Right renal cortex interstitium (tissue), 3 donors: ENCODE results near the gene BUB1B. TPM values are rescaled to one million over a fixed set of nuclear protein-coding genes. Genes with fewer than 3 reads are reported as not detected.

ENCODE experiments used
- DNase-seq, 3 donors: peaks; one replicate each; pipeline ENCODE4 v3.0.0-alpha.2; 2013; ENCODE audit warnings: low read depth in 3 of 3, low spot score in 2 of 3
- polyA plus RNA-seq, 3 donors: library from polyadenylated mRNA; unstranded; fragments of 120-200 nt; gene quantifications; one replicate each; pipeline ENCODE4 v1.2.1, GENCODE V29; 2013; ENCODE audit not compliant: insufficient read length in 3 of 3

BUB1B gene
- polyA plus RNA-seq, 3 donors: 27.7 to 33.0 (median 29.5) TPM

DNA sequence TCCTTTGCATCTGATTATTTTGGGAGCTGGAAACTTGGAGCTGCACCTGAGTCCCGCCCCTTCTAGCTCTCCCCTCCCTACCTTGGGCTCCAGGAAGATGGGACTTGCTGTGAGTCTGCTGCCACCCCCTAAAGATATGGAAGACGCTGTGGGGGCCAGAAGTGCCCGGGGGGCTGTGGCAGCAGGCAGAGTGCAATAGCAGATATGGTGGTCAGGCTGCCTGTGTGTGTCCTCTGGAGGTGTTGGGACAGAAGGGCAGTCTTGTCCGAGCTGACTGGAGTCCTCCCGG, 78.5 kb downstream of the BUB1B start:
- no peak for DNase-seq

DNA sequence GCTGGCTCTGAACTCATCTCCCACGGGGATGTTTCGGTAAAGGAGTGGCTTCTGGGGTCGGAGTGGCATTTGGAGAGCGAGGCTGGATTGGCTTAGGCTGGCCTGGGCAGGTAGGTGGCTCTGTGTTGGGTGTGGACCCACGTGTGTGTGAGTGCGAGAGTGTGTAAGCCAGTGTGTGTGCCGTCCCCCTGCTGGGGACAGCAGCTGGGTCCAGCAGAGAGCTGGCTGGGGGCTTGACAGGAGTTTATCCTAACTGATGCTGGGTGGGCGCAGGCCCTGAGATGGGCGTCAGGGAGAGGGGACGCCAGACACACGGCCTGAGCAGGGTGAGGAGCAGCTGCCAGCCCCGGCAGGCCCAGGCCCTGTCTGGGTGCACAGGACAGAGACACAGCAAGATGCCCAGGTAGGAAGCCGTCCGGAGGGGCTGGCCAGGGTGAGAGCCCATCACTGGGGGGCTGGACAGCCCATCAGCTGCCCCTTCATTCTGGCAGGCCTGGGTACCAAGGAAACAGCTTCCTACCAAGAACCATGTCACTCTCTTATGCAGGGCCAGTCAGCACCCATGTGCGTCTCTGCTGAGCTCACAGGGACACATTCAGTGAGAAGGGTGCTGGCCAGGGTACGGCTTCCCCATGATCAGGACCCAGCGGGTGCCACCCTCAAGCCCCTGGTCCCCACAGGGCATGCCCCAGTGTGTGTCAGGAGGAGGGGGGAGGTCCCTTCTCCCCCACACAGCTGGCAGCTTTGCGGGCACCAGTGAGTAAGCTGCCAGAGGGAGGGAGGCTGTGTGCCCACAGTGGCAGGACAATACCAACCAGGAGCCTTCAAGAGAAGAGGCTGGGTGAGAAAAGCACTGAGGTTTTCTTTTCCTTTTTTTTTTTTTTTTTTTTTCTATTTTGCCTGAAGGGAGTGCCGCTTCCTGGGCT, 79.1 kb downstream of the BUB1B start:
- no peak for DNase-seq

DNA sequence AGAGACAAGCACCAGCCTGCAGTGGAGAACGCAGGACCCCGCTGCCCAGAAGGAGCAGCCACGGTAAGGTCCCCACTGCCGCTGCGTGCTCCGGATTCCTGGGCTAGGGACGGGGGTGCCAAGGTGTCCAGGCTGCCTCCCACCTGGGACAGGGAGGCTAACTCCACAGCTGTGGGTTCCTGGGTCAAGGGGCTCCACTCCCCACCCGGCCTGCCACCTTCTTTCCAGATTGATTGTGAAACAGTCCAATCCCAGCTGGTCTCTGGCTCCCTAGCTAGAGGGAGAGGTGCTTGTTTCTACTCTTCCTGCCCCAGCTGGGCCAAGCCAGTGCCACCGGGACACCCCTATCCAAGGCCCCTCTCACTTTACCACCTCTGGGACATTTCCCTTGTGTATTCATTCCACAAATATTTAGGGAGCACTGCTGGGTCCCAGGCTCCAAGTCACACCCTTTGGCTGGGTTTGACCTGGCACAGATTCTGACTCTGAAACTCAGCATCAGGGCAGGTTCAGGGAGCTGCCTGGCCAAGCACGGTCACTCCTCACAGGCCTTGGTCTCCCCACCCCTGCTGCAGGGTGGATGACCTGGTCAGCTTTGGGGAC, 79.9 kb downstream of the BUB1B start:
- no peak for DNase-seq

DNA sequence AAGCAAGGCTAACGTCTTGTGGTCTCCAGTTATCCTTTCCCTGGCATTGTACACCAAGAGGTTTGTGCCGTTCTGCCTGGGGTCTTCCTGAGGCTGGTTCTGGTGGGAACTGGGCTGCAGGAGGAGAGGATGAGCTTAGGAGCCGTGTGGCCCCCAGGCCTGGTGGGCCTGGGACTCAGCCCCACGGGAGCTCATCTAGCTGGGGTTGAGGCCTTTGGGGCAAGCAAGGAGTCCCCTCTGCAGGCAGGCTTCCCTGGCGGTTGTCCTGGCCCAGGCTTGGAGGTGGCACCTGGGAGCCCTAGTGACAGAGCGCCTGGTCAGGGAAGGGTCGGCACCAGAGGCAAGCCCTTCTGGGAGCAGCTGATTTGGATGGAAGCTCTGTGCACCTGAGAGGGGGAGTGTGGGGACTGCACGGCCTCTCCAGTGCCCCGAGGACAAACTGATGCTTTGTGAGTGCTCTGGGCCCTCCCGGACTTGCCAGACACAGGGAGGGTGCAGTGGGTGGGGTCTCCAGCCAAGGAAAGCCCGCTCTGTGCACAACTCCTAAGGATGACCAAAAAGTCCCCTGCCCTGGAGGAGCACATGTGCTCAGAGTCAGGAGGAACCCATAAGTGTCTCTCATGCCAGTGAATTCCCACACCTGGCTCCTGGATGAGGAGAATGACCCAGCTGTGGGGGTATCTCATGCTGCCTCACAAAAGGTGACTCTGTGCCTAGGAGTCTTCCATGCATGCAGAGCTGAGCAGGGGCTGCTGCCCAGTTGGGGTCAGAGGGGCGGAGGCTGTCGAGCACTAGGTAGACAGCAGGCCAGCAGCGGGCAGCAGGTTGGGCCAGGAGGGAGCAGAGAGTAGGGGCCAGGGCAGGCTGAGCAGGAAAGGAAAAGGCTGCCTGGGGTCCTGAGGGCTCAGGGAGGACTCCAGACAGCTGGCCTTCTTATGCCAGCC, 80.7 kb downstream of the BUB1B start:
- no peak for DNase-seq

DNA sequence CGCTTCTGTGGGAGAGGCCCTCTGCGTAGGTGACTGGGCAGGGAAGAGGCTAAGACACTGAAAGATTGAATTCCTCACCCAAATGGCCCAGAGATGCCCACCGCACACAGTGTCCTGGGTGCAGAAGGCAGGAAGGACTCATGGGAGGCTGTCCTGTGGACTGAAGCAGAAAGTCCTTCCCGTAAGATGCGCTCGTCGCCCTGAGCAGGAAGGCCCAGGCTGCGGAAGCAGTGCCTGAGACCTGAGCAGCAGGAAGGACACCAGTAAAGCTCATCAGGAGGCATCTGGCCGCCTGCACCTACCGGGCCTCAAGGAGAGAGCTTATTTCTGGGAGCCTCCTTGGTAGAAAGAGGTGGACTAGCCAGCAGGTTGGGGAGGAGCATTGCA, 81.3 kb downstream of the BUB1B start:
- DNase-seq: no peak

DNA sequence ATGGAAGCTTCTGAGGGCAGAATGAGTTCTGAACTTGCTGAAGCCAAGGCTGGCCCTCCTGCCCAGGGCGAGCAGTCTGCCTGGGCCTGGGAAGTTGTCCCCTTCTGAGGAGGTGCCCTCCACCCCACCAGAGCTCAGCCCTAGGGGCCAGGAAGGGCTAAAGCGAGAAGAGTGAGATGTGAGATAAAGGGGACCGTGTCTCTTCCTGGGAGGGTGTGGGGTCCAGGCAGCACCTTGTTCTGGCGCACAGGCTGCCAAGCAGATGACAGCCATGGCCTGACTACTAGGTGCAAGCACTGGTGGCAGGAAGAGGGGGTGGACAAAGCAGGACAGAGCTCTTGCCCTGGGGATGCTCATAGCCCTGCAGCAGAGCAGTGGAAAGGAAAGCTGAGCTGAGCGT, 81.7 kb downstream of the BUB1B start:
- no peak for DNase-seq

DNA sequence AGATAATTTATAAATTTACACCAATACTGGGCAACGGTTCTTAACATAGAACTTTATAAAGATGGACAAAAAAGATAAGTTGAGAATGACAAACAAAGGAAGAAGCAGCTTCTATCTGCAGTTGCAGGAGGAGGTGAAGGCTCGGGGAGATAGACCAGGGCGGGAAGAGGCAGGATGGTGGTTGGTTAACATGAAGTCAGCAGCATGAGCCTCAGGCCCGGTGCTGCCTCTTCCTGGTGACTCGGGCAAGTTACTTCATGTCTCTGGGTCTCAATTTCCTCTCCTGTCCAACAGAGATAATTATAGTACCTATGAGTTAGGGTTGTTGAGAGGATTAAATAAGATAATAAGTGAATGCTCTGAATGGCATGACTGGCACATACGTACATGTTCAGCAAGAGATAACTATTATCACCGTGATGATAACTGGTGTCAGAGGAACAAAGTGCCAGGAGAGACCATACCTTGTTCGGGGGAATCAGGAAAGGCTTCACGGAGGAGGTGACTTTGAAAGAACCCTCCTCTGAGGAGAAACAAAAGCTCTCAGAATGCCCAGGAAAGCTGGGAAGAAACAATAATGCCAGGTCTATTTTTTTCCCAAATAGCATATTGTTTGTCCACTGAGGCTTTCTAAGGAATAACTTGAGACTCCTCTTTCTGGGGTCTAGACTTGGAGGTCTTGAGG, 82.4 kb downstream of the BUB1B start:
- no peak for DNase-seq

DNA sequence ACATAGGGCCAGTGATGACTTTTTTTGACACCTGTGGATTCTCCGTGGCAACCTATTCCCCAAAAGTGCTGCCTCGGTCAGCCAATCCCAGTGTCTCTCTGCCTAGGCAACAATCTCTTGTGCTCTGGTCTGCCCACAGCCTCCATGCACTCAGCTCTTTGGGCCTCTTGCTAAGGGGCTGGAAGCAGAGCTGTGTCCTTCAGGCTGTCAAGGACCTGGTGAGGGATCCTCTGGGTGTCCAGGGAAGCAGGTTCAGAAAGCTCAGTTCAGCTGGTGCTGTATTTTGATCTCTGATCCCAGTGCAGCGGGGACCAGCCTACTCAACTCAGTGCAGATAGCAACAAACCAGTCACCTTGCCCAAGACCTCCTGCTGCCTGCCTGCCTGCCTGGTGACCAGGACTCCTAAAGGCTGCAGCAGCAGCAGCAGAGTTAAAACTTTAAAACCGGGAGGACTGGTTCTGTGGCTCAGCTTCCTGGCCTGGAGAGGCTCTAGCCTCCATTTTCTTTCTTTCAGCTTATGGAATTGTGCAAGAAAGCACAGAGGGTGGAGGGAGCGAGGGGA, 84.2 kb downstream of the BUB1B start:
- DNase-seq: peak in 1 of 3 donors; percentile 32

DNA sequence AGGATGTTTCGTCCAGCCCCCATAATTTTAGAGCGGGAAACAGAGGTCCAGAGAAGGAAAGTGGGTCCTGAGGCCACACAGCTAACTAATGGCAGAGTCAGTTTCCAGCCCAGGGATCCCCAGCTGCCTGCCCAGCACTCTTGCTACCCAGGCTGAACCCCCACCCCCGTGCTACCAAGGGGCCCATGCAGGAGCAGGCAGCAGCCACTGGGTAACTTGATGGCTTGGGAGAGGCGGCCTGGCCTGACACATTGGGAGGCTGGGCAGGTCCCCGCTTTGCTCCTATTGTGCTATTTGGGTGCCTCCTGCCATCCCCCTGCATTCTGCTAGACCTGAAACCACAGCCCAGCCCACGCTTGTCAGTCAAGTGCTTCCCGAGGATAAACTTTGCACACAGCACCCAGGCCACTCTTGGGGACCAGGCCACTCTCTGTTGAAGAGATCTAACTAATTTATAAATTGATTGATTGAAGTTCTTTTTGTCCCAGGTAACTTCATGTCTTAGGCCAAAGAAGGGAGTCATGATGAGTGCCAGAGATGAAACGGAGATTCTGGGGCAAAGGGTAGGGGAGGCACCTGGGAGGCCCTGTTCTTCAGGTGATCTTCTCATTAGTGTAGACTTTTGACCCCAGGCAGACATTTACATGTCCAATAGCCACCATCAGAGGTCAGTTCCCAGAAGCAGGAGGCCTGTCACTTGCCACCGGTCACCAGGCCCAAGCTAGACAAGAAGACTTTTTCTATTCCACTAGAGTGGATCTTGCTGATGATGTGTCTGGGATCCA, 85.0 kb downstream of the BUB1B start:
- DNase-seq: no peak

DNA sequence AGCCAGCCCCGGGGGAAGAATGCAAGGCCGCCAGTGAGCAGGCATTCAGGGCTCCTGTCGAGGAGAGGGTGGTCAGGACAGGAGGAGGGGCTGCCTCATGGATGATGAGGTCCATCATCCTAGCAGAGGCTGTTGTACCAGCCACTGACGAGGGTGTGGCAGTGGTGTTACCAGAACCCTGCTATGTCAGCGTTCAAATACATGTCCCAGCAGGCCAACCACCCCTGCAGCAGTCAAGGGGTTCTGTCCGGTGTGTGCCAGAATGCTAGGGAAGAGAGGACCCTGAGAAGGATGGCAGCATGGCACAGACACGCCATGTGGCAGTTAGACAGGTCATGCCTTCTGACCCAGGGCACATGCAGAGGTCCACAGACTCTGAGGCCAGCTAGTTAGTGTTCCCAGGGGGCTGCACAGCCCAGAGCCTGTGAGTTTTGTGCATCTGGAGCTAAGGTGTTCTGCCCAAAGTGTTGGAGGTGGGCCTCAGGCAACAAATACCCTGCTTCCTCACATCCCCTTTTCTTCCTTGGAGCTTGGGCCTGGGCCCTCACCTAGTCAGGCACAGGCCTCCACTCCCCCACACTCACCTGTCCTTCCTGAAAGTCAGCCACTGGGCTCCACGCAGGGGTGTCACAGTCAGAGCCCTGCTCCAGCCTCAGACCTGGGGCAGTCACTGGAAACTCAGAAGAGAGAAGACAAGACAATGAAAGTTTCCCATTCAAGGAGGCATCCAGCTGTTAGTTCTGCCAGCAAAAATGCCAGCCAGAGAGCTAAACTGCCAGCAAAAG, 85.8 kb downstream of the BUB1B start:
- DNase-seq: no peak

DNA sequence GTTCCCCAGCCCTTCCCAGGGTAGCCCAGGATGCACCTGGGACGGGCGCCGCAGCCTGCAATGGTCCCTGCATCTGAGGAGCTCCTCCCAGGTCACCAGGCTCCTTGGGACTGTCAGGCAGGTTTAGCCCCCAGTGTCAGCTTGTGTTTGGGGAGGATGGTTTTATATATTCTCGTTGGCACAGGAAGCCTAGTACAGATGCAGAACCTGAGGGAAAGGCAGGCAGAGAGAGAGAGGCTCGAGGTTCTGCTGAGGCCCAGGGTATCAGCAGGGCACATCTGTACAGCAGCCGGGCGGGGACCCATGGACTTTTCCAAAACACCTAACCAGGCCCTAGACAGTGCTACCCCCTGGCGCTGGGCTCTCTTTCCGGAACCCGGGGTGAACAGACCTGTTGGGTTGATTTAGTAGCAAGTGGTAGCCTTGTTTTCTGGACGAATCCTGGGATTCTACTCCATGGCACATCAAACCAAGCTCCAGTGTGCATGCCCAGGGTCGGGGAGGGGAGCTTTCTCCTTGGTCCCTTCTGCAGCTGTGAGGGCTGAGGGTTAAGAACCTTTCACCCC, 86.6 kb downstream of the BUB1B start:
- no peak for DNase-seq

DNA sequence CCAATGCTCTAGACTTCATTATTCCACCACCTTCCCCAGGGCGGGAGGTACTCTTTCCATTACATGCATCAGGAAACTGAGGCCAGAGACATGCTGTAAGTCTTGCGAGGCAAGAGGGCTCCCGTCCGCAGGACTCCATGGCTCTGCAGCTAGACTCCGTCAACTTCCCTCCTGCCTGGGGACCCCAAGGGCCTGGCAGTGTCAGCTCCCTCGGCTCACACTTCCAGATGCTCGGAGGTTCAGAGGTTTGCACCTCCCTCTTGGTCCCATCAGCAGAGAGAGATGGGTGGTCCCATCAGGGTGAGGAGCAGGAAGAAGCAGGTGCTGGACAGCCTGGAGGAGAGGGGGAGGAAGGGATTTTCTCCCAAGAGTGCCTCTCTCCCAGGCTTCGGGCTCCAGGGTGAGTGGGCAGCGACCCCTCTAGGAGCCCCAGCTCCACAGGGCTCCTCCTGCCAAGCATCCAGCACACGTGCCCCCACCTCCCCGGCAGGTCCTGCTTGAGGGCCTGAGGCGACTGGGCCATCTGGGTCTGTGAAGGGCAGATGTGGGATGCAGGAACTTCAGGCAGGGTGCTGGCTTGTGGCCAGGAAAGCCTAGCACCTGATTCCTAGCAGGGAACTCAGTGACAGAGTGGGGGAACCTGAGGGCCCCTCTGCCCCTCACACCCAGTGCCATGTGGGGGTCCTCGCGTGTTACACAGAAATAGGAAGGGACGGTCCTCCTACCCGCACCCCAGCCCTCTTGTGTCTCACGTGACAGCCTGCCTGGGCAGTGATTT, 87.3 kb downstream of the BUB1B start:
- no peak for DNase-seq

DNA sequence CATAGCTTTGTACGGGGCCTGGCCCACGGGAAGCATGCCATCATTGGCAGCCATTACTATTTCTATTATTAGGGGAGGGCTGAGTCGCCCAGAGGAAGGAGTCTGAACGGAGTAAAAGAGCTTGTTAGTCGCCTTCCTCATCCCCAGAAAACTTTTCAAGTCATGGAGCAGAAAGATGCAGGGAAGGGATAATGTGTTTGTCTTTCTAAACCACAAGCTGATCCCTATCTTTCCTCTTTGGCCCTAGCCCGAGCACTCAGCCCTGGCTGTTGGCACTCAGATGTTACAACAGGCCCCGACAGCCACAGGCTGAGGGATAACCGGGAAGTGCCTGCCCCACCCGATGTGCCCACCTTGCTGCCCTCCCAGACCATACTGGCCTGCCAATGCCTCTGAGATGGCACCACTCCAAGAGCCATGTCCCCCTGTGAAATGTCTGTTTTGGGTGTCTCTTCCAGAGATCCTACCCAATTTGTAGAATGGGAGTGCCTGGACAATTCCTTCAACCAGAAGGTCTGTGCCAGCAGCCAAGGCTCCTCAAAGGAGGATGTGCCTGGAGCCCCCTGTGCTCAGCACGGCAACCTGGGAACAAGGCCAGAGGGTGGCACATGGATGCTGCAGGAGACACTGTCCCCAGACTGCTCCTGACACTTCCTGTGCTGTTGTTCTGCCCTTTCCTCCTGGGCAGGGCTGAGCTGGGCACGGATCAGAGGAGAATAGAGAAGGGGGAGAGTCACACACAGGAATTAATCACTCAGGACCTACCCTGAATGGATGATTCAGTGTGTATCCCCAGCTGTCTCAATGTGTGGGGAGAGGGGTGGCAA, 88.8 kb downstream of the BUB1B start:
- no peak for DNase-seq

DNA sequence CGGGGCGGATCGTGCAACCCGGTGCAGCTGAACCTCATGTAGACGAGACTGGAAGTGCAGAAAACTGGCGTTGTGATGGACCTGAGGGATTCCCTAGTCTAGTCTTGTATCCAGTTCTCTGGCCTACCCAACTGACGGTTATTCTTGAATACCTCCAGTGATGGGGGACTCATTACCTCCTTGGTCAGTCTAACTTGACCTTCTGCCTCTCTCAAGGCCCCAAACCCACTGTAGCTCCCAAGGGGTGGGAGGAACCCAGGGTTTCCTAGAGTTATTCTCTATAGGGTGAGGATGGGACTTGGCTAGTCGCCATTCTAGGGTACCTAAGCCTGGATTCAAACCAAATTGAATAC, 89.4 kb downstream of the BUB1B start:
- DNase-seq: no peak

DNA sequence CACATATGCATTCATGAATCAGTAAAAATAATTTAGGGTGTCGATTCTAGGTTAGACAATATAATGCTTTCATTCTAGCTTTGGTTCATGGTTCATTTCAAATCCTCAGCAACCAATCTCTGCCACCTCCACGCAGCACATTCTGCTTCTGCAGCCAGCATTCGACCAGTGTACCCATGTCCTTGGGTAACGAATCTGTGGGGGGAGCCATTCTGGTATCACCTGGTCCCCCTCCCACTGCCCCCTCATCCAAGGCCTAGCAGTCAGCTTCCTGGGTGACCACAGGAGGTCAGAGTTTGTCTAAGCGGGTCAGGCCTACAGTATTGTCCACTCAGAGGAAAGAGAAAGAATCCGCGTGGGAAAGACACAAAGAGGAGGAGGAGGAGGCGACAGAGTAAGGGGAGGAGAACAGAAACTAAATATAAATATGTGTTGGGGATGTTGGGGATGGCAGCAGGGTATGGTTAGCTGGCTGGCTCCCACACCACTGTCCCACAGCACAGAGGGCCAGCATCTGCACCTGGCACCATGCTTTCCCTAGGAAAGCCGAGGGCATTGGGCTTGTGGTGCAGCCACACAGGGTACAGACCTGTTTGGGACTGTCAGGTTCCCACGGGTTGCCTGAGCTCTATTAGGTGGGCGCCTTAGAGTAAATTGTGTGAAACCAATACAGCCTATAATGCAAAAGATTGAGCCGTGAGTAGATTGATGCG, 90.1 kb downstream of the BUB1B start:
- DNase-seq: no peak

DNA sequence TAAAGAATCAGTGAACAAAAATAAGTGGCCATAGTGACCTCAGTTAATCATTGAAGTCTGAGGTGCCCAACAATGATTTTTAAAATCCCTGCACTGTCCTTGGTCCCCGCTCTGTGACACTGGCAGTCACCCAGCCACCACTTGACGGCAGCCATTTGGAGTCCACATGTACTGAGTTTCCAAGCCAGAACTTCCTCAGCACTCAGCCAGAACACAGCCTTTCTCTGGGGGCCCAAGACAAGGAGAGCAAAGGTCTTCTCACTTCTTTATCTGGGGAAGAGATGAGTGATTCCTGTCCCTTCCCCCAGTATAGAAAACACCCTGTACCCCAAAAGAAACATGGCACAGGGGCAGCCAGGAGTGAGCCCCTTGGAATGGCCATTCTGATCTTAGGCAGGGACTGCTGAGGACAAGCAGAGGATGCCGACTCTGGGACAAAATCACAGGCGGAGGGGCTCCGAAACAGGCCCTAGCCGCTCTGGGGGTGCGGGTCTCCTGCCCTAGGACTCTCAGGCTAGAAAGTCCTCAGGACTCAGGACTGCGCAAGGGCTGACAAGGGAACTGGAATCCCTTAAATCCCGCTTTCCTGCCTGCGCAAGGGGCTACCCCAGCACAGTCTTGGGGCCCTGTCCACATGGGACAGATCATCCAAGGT, 90.7 kb downstream of the BUB1B start:
- no peak for DNase-seq
